SK-N-SH treated with all-trans-retinoic acid at 6 μM for 48 hours (cell line): Measurements from ENCODE around the gene TPGS1.

Experiments
- ATAC-seq: fragments of 200-7000 bp; cut with Tn5 transposase; 3 replicates; pipeline ENCODE4 v1.9.1; 2020; ENCODE audit warnings: mild to moderate bottlenecking, moderate library complexity
- ARNTL ChIP-seq: fragments of 450-650 bp; formaldehyde crosslinking; IDR thresholded peaks from 2 replicates; pipeline ENCODE4 v1.5.0; 2020; ENCODE audit warnings: low read depth, mild to moderate bottlenecking, moderate library complexity, borderline replicate concordance
- BACH2 ChIP-seq: fragments of 250-450 bp; sonication (Bioruptor Pico); IDR thresholded peaks from 2 replicates; pipeline ENCODE4 v1.9.0; 2021; ENCODE audit warnings: mild to moderate bottlenecking, borderline replicate concordance
- CSDC2 ChIP-seq: fragments of 250-450 bp; sonication (Bioruptor Pico); IDR thresholded peaks from 2 replicates; pipeline ENCODE4 v1.5.0; 2020; ENCODE audit warnings: mild to moderate bottlenecking, moderate library complexity
- ESRRG ChIP-seq: fragments of 250-450 bp; sonication (Bioruptor Pico); IDR thresholded peaks from 2 replicates; pipeline ENCODE4 v1.6.1; 2021; ENCODE audit warnings: mild to moderate bottlenecking
- GLIS3 ChIP-seq: fragments of 250-450 bp; sonication (Bioruptor Pico); IDR thresholded peaks from 2 replicates; pipeline ENCODE4 v1.5.0; 2020; ENCODE audit warnings: mild to moderate bottlenecking, moderate library complexity
- ISL1 ChIP-seq: fragments of 250-450 bp; sonication (Bioruptor Pico); IDR thresholded peaks from 2 replicates; pipeline ENCODE4 v2.1.2; 2022; ENCODE audit warnings: mild to moderate bottlenecking, moderate library complexity
- OSR1 ChIP-seq: fragments of 250-450 bp; sonication (Bioruptor Pico); IDR thresholded peaks from 2 replicates; pipeline ENCODE4 v1.8.0; 2022; ENCODE audit warnings: moderate library complexity, mild to moderate bottlenecking, inconsistent platforms
- PATZ1 ChIP-seq: fragments of 250-450 bp; sonication (Bioruptor Pico); IDR thresholded peaks from 2 replicates; pipeline ENCODE4 v1.8.0; 2020; ENCODE audit warnings: mild to moderate bottlenecking, moderate library complexity, borderline replicate concordance
- PPARA ChIP-seq: fragments of 250-450 bp; sonication (Bioruptor Pico); IDR thresholded peaks from 2 replicates; pipeline ENCODE4 v1.5.0; 2020; ENCODE audit warnings: mild to moderate bottlenecking, borderline replicate concordance
- RARB ChIP-seq: fragments of 250-450 bp; sonication (Bioruptor Pico); IDR thresholded peaks from 2 replicates; pipeline ENCODE4 v1.8.0; 2021; ENCODE audit warnings: mild to moderate bottlenecking, moderate library complexity
- SNAI2 ChIP-seq: fragments of 250-450 bp; sonication (Bioruptor Pico); IDR thresholded peaks from 2 replicates; pipeline ENCODE4 v1.5.0; 2020; ENCODE audit warnings: mild to moderate bottlenecking, moderate library complexity
- TCF4 ChIP-seq: fragments of 250-450 bp; sonication (Bioruptor Pico); IDR thresholded peaks from 2 replicates; pipeline ENCODE4 v1.8.0; 2021; ENCODE audit warnings: mild to moderate bottlenecking, moderate library complexity, borderline replicate concordance
- TOX ChIP-seq: fragments of 250-450 bp; sonication (Bioruptor Pico); IDR thresholded peaks from 2 replicates; pipeline ENCODE4 v1.8.0; 2021; ENCODE audit warnings: mild to moderate bottlenecking, moderate library complexity, borderline replicate concordance
- TSHZ2 ChIP-seq: fragments of 250-450 bp; sonication (Bioruptor Pico); IDR thresholded peaks from 2 replicates; pipeline ENCODE4 v1.5.0; 2020; ENCODE audit warnings: mild to moderate bottlenecking, moderate library complexity
- ZC3H10 ChIP-seq: fragments of 250-450 bp; sonication (Bioruptor Pico); IDR thresholded peaks from 2 replicates; pipeline ENCODE4 v1.5.1; 2021; ENCODE audit warnings: mild to moderate bottlenecking, moderate library complexity
- ZFP3 ChIP-seq: fragments of 250-450 bp; sonication (Bioruptor Pico); IDR thresholded peaks from 2 replicates; pipeline ENCODE4 v1.5.0; 2020; ENCODE audit warnings: mild to moderate bottlenecking, moderate library complexity
- ZFP30 ChIP-seq: fragments of 450-650 bp; formaldehyde crosslinking; IDR thresholded peaks from 2 replicates; pipeline ENCODE4 v1.5.0; 2022; ENCODE audit warnings: mild to moderate bottlenecking, moderate library complexity
- ZNF565 ChIP-seq: fragments of 450-650 bp; formaldehyde crosslinking; conservative IDR thresholded peaks from 2 replicates; pipeline ENCODE4 v1.5.0; 2020; ENCODE audit warnings: low read depth, mild to moderate bottlenecking, moderate library complexity
- ZNF70 ChIP-seq: fragments of 450-650 bp; formaldehyde crosslinking; IDR thresholded peaks from 2 replicates; pipeline ENCODE4 v1.5.0; 2020; ENCODE audit warnings: mild to moderate bottlenecking, moderate library complexity
- TF ChIP-seq, protein P1 (sequence below): fragments of 250-450 bp; sonication (Bioruptor Pico); IDR thresholded peaks from 2 replicates; pipeline ENCODE4 v1.5.1; 2020; ENCODE audit warnings: low read depth, mild to moderate bottlenecking, moderate library complexity
- TF ChIP-seq, protein P2 (sequence below): fragments of 250-450 bp; sonication (Bioruptor Pico); IDR thresholded peaks from 2 replicates; pipeline ENCODE4 v1.8.0; 2021; ENCODE audit warnings: low read depth, mild to moderate bottlenecking, moderate library complexity, borderline replicate concordance
- TF ChIP-seq, protein P3 (sequence below): fragments of 250-450 bp; sonication (Bioruptor Pico); IDR thresholded peaks from 2 replicates; pipeline ENCODE4 v1.5.1; 2021; ENCODE audit warnings: mild to moderate bottlenecking, moderate library complexity

Gene TPGS1

GRCh38 chr19:556611-557382 lies 49.5 kb downstream of the TPGS1 start:
- ATAC-seq: no peak
- TF ChIP-seq ARNTL (CRISPR knock-in tag) (no peak), ZNF565 (CRISPR knock-in tag) (no peak), CSDC2 (CRISPR knock-in tag) (no peak), TCF4 (CRISPR knock-in tag) (no peak), PPARA (CRISPR knock-in tag) (no peak), ZFP3 (CRISPR knock-in tag) (no peak), RARB (no peak), GLIS3 (CRISPR knock-in tag) (no peak), ISL1 (CRISPR knock-in tag) (no peak), PATZ1 (CRISPR knock-in tag) (no peak), SNAI2 (CRISPR knock-in tag) (no peak), ZNF70 (CRISPR knock-in tag) (no peak), ZFP30 (CRISPR knock-in tag) (no peak), ESRRG (CRISPR knock-in tag) (no peak)
- TF ChIP-seq, protein P1, sequence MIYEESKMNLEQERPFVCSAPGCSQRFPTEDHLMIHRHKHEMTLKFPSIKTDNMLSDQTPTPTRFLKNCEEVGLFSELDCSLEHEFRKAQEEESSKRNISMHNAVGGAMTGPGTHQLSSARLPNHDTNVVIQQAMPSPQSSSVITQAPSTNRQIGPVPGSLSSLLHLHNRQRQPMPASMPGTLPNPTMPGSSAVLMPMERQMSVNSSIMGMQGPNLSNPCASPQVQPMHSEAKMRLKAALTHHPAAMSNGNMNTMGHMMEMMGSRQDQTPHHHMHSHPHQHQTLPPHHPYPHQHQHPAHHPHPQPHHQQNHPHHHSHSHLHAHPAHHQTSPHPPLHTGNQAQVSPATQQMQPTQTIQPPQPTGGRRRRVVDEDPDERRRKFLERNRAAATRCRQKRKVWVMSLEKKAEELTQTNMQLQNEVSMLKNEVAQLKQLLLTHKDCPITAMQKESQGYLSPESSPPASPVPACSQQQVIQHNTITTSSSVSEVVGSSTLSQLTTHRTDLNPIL: no peak
- TF ChIP-seq, protein P2, sequence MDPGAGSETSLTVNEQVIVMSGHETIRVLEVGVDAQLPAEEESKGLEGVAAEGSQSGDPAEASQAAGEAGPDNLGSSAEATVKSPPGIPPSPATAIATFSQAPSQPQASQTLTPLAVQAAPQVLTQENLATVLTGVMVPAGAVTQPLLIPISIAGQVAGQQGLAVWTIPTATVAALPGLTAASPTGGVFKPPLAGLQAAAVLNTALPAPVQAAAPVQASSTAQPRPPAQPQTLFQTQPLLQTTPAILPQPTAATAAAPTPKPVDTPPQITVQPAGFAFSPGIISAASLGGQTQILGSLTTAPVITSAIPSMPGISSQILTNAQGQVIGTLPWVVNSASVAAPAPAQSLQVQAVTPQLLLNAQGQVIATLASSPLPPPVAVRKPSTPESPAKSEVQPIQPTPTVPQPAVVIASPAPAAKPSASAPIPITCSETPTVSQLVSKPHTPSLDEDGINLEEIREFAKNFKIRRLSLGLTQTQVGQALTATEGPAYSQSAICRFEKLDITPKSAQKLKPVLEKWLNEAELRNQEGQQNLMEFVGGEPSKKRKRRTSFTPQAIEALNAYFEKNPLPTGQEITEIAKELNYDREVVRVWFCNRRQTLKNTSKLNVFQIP (CRISPR knock-in tag): no peak
- TF ChIP-seq, protein P3, sequence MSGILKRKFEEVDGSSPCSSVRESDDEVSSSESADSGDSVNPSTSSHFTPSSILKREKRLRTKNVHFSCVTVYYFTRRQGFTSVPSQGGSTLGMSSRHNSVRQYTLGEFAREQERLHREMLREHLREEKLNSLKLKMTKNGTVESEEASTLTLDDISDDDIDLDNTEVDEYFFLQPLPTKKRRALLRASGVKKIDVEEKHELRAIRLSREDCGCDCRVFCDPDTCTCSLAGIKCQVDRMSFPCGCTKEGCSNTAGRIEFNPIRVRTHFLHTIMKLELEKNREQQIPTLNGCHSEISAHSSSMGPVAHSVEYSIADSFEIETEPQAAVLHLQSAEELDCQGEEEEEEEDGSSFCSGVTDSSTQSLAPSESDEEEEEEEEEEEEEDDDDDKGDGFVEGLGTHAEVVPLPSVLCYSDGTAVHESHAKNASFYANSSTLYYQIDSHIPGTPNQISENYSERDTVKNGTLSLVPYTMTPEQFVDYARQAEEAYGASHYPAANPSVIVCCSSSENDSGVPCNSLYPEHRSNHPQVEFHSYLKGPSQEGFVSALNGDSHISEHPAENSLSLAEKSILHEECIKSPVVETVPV: no peak
- TF ChIP-seq, all 23 proteins: peak for 0

GRCh38 chr19:558770-559439 lies 51.6 kb downstream of the TPGS1 start:
- ATAC-seq: no peak
- TF ChIP-seq ZNF70 (CRISPR knock-in tag): no peak
- TF ChIP-seq TSHZ2 (CRISPR knock-in tag): no peak
- no peak for TF ChIP-seq CSDC2 (CRISPR knock-in tag)
- no peak for TF ChIP-seq RARB
- no peak for TF ChIP-seq PATZ1 (CRISPR knock-in tag)
- TF ChIP-seq ZFP30 (CRISPR knock-in tag): no peak
- no peak for TF ChIP-seq PPARA (CRISPR knock-in tag)
- TF ChIP-seq, protein P1: no peak
- no peak for TF ChIP-seq SNAI2 (CRISPR knock-in tag)
- TF ChIP-seq ZC3H10 (CRISPR knock-in tag): no peak
- TF ChIP-seq GLIS3 (CRISPR knock-in tag): no peak
- no peak for TF ChIP-seq ZNF565 (CRISPR knock-in tag)
- TF ChIP-seq ARNTL (CRISPR knock-in tag): no peak
- TF ChIP-seq, protein P3: no peak
- TF ChIP-seq TOX (CRISPR knock-in tag): no peak
- no peak for TF ChIP-seq ESRRG (CRISPR knock-in tag)
- TF ChIP-seq OSR1: no peak
- TF ChIP-seq ISL1 (CRISPR knock-in tag): no peak
- no peak for TF ChIP-seq ZFP3 (CRISPR knock-in tag)
- TF ChIP-seq BACH2 (CRISPR knock-in tag): no peak
